K562 (cell line): ENCODE measurements around the gene AGBL1. TPM values are rescaled to one million over a fixed set of nuclear protein-coding genes. Genes with fewer than 3 reads are reported as not detected.

Experiments used
- ATAC-seq: fragments of 200-7000 bp; cut with Tn5 transposase; 3 replicates; pipeline ENCODE4 v1.9.1; 2020; ENCODE audit warnings: moderate library complexity
- BruUV-seq: library from RNA; stranded (reverse); fragments of 400-500 nt; replicated peaks from 2 replicates; lab custom pipeline; 2021; lab: Mats Ljungman, UMichigan
- CTCF ChIA-PET: fragments of 300-600 bp; formaldehyde crosslinking; extraction: SDS; loops from one replicate; lab custom pipeline; 2021; ENCODE audit warnings: low intra/inter-chr PET ratio; lab: Yijun Ruan, JAX
- POLR2A ChIA-PET: fragments of 300-600, 350-650 bp; sonication (Branson Sonifier 250); formaldehyde crosslinking; extraction: SDS; loops from one replicate; lab custom pipeline; 2021; ENCODE audit warnings: antibody characterized with exemption, inconsistent platforms; lab: Yijun Ruan, JAX
- DNase-seq, 4 experiments: peaks; one replicate each; pipeline versions ENCODE4 v3.0.0 to v3.0.0-alpha.2; 2011 to 2018; ENCODE audit warnings: low spot score in 3 of 4, mixed read lengths in 3 of 4; ENCODE audit errors: extremely low read depth in 1 of 4
- FAIRE-seq: peaks from 2 replicates; lab custom pipeline; 2011; peaks lifted over from hg19 to GRCh38; lab: Jason Lieb, UNC
- H2AFZ ChIP-seq: 2 replicates; pipeline ENCODE4 v1.6.0; 2011; ENCODE audit warnings: low read depth, low read length, control low read depth, inconsistent platforms
- H3K27ac ChIP-seq: fragments of 200-600 bp; 3 replicates; pipeline ENCODE4 v1.8.0; 2011; ENCODE audit warnings: low read depth, mild to moderate bottlenecking, control low read depth, inconsistent platforms, low read length, moderate library complexity, mixed read lengths; ENCODE audit errors: extremely low read depth
- H3K27me3 ChIP-seq, 2 experiments: fragments of 300-600 bp in 1 of 2; 2 replicates in 1 of 2; 3 replicates in 1 of 2; pipeline versions ENCODE4 v1.6.0 to v1.8.0; 2011; ENCODE audit warnings: inconsistent platforms in 2 of 2, low read length in 2 of 2, mild to moderate bottlenecking in 1 of 2, mixed read lengths in 1 of 2, moderate library complexity in 1 of 2; ENCODE audit not compliant: control insufficient read depth in 2 of 2, insufficient read depth in 2 of 2
- H3K36me3 ChIP-seq: fragments of 300-600 bp; 3 replicates; pipeline ENCODE4 v1.8.0; 2011; ENCODE audit warnings: mild to moderate bottlenecking, low read length, inconsistent platforms; ENCODE audit not compliant: control insufficient read depth, insufficient read depth
- H3K4me1 ChIP-seq, 2 experiments: fragments of 200-600 bp in 1 of 2; replicated peaks in 1 of 2; 2 replicates in 1 of 2; 3 replicates in 1 of 2; pipeline versions ENCODE4 v1.5.1 to v1.8.0; 2011; ENCODE audit warnings: inconsistent platforms in 2 of 2, low read length in 2 of 2, mild to moderate bottlenecking in 1 of 2, mixed read lengths in 1 of 2, moderate library complexity in 1 of 2; ENCODE audit not compliant: control insufficient read depth in 2 of 2, insufficient read depth in 2 of 2
- H3K4me2 ChIP-seq: 2 replicates; pipeline ENCODE4 v1.6.1; 2011; ENCODE audit warnings: low read length, control low read depth, inconsistent platforms, mixed read lengths; ENCODE audit not compliant: insufficient read depth
- H3K4me3 ChIP-seq: fragments of 200-600 bp; sonication (generic), shearing (Covaris generic); 2 replicates; pipeline ENCODE4 v1.5.1; 2016; ENCODE audit warnings: control low read depth, inconsistent platforms
- H3K79me2 ChIP-seq: fragments of 200-600 bp; 3 replicates; pipeline ENCODE4 v1.8.0; 2011; ENCODE audit warnings: low read length, inconsistent platforms; ENCODE audit not compliant: control insufficient read depth, insufficient read depth
- H3K9ac ChIP-seq, 2 experiments: 2 replicates each; pipeline versions ENCODE4 v1.6.0 to v1.6.1; 2011; ENCODE audit warnings: low read depth in 2 of 2, low read length in 2 of 2, control low read depth in 1 of 2, inconsistent platforms in 1 of 2, mild to moderate bottlenecking in 1 of 2, mixed read lengths in 1 of 2; ENCODE audit not compliant: insufficient read depth in 1 of 2
- H3K9me1 ChIP-seq: one replicate; pipeline ENCODE4 v1.6.0; 2011; ENCODE audit warnings: inconsistent platforms, mild to moderate bottlenecking, low read length, moderate library complexity; ENCODE audit not compliant: control insufficient read depth, insufficient read depth
- H3K9me3 ChIP-seq: replicated peaks from 2 replicates; pipeline ENCODE4 v1.5.1; 2011; ENCODE audit warnings: low read depth, low read length, inconsistent platforms; ENCODE audit not compliant: control insufficient read depth, insufficient read depth
- H4K20me1 ChIP-seq: replicated peaks from 2 replicates; pipeline ENCODE4 v1.6.1; 2011; ENCODE audit warnings: low read length, inconsistent platforms, mixed read lengths; ENCODE audit not compliant: control insufficient read depth, insufficient read depth
- HNRNPL ChIP-seq: fragments of 200-400 bp; formaldehyde crosslinking; IDR thresholded peaks from 2 replicates; pipeline ENCODE4 v1.6.1; 2017; ENCODE audit warnings: low read depth, mild to moderate bottlenecking, low read length
- PTTG1 ChIP-seq: fragments of 450-650 bp; IDR thresholded peaks from 2 replicates; pipeline ENCODE4 v1.6.1; 2016; ENCODE audit warnings: low read depth, mild to moderate bottlenecking, missing genetic modification characterization, missing compliant biosample characterization
- SETDB1 ChIP-seq: IDR thresholded peaks from one replicate; pipeline ENCODE4 v1.6.1; 2012; ENCODE audit warnings: low read length, control low read depth, inconsistent platforms
- SMARCE1 ChIP-seq: fragments of 450-650 bp; IDR thresholded peaks from 2 replicates; pipeline ENCODE4 v1.7.1; 2016; ENCODE audit warnings: mild to moderate bottlenecking
- ZBTB5 ChIP-seq: fragments of 450-650 bp; IDR thresholded peaks from 2 replicates; pipeline ENCODE4 v1.6.1; 2017; ENCODE audit warnings: antibody characterized with exemption
- ZC3H8 ChIP-seq: fragments of 450-650 bp; IDR thresholded peaks from 2 replicates; pipeline ENCODE4 v1.6.1; 2017
- ZNF23 ChIP-seq: fragments of 250-450 bp; sonication (Bioruptor Pico); IDR thresholded peaks from 2 replicates; pipeline ENCODE4 v1.4.0; 2020; ENCODE audit warnings: mild to moderate bottlenecking
- WGBS: fragments of 100-300 bp; shearing (Covaris generic); methylation state at CpG from one replicate; pipeline ENCODE4 v1.1.6; 2016; ENCODE audit warnings: low coverage, mixed read lengths; ENCODE audit not compliant: insufficient coverage; ENCODE audit errors: missing lambda C conversion rate; 5-methylcytosine and 5-hydroxymethylcytosine counted together
- in situ Hi-C: fragments of 300-500 bp; cut with MboI; formaldehyde crosslinking; loops from 4 replicates; pipeline ENCODE4 v1.15.0; 2018; ENCODE audit warnings: inconsistent platforms, mixed read lengths
- intact Hi-C: fragments of 100-400 bp; cut with micrococcal nuclease; formaldehyde crosslinking; loops from 2 replicates; pipeline ENCODE4 v1.14.2; 2022
- polyA plus RNA-seq, 8 experiments: library from polyadenylated mRNA; depleted of rRNA in 4 of 8; stranded (reverse) in 5 of 8; unstranded in 3 of 8; fragments of >200 nt; fragmentation: Nextera tagmentation in 2 of 8; fragmentation: Illumina TruSeq in 1 of 8; extraction: Ambion mirVana in 2 of 8; extraction: Trizol in 1 of 8; gene quantifications; 2 replicates each; pipeline versions ENCODE4 v1.2.1 to v1.2.3, GENCODE V29; 2011 to 2014; ENCODE audit warnings: inconsistent platforms in 1 of 8, missing spikeins in 1 of 8
- total RNA-seq, 7 experiments: library from RNA; depleted of rRNA in 6 of 7; stranded (reverse); fragments of >200 nt in 6 of 7; fragmentation: Illumina TruSeq in 2 of 7; extraction: Trizol in 2 of 7; gene quantifications; 2 replicates each; pipeline versions ENCODE4 v1.2.1 to v1.2.3, GENCODE V29; 2011 to 2021; ENCODE audit warnings: low replicate concordance in 1 of 7

The AGBL1 gene
- total and polyA plus RNA-seq, 9 of the 15 experiments (the other 6 are each of a cell fraction or from before 2014, with no cell fraction given), result not detected

GRCh38 chr15:86399041-86399954 lies 319.6 kb downstream of the AGBL1 start:
- no peak for ATAC-seq
- DNase-seq, result no peak
- POLR2A ChIA-PET, result no interaction called here
- Histone ChIP-seq H3K9ac (no peak overlapping the region), H3K9me3 (no peaks in the 10 kb centered on the region), H3K4me3 (no peak overlapping the region), H2AFZ (no peak overlapping the region), H3K4me1 (no peaks in the 10 kb centered on the region), H3K36me3 (no peaks in the 10 kb centered on the region), H3K27ac (no peak overlapping the region), H3K9me1 (no peaks in the 10 kb centered on the region), H3K4me2 (no peak overlapping the region), H3K27me3 (no peaks in the 10 kb centered on the region), H4K20me1 (no peaks in the 10 kb centered on the region), H3K79me2 (no peaks in the 10 kb centered on the region)
- intact Hi-C loops, result no loop called here
- CTCF ChIA-PET, result interaction anchor here (0.6 kb wide), 1 partner anchor 272 kb away, joined by 3 read pairs; no protein-coding TSS in a partner anchor
- in situ Hi-C loops, result no loop called here
- 0% methylated on average over 5 of the region's 5 CpGs for WGBS
- BruUV-seq, result no TSS peak
- no peak for TF ChIP-seq ZNF23 (CRISPR knock-in tag)
- no peak for TF ChIP-seq PTTG1 (tag)
- no peak for TF ChIP-seq ZBTB5
- no peak for TF ChIP-seq SMARCE1
- TF ChIP-seq ZC3H8, result no peak
- TF ChIP-seq HNRNPL, result no peak
- no peak for TF ChIP-seq SETDB1
- TF ChIP-seq, all 486 proteins: peak for 0
- FAIRE-seq, result no peak
